HG03565 (cell line): Measurements from ENCODE around the gene NPY.
"Not testable (repeated sequence)": the region's sequence is repeated elsewhere in the genome, so short reads cannot be mapped to it uniquely, and the experiment has no call there.

ENCODE experiments used
- ATAC-seq: cut with Tn5 transposase; IDR thresholded peaks from one replicate; pipeline ENCODE4 v1.9.1; 2021; ENCODE audit warnings: mild to moderate bottlenecking, moderate library complexity; ENCODE audit not compliant: unreplicated experiment

NPY gene

DNA sequence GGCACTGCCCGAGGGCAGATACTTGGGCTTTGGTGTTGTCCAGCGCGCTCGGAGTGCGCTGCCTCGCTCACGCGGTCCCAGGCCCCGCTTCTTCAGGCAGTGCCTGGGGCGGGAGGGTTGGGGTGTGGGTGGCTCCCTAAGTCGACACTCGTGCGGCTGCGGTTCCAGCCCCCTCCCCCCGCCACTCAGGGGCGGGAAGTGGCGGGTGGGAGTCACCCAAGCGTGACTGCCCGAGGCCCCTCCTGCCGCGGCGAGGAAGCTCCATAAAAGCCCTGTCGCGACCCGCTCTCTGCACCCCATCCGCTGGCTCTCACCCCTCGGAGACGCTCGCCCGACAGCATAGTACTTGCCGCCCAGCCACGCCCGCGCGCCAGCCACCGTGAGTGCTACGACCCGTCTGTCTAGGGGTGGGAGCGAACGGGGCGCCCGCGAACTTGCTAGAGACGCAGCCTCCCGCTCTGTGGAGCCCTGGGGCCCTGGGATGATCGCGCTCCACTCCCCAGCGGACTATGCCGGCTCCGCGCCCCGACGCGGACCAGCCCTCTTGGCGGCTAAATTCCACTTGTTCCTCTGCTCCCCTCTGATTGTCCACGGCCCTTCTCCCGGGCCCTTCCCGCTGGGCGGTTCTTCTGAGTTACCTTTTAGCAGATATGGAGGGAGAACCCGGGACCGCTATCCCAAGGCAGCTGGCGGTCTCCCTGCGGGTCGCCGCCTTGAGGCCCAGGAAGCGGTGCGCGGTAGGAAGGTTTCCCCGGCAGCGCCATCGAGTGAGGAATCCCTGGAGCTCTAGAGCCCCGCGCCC, at the start of gene NPY:
Gene NPY (plus strand): TSS at position 294 of the 802 bp plus-strand sequence. CDS start 1,051 bp downstream, outside the sequence.
- ATAC-seq = no peak

GRCh38 chr7:24239260-24239659, 44.7 kb upstream of the NPY start:
- ATAC-seq = no peak

- ATAC-seq = no peak
These were observed 42.8 kb upstream of the NPY start for GRCh38 chr7:24241206-24241605.

DNA sequence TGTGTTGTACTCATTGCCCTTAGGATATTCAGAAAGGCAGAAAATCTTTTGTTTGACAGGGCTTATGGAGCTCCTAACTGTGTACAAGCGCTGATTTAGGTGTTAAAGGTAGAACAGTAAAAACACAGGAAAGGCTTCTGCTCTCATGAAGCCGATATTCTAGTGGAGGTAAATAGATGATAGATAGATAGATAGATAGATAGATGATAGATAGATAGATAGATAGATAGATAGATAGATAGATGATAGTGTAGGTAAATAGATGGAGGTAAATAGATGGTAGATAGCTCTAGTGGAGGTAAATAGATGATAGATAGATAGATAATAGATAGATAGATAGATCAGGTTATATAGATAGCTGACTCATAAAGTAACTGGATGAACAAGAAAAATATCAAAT, 39.4 kb upstream of the NPY start:
- ATAC-seq = no peak

DNA sequence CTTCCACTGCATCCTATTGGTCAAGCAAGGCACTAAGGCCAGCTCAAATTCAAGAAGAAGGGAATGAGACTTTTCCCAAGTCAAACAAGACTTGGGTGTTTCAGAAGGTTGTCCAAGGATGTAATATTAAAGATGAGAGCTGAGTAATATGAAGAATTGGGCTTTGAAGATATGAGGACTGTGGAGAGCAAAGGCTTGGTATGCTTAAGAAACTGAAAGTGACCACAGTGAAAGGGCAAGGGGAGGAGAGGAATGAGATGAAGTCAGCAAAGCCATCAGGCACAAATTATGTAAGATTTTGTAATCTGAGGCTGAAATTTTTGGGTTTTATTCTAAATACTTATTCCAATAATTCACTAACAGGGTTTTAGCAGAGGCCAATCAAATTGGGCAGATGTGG, 38.6 kb upstream of the NPY start:
- peak; percentile 84 for ATAC-seq

- no peak for ATAC-seq
These were observed 34.7 kb upstream of the NPY start for GRCh38 chr7:24249266-24249665.

DNA sequence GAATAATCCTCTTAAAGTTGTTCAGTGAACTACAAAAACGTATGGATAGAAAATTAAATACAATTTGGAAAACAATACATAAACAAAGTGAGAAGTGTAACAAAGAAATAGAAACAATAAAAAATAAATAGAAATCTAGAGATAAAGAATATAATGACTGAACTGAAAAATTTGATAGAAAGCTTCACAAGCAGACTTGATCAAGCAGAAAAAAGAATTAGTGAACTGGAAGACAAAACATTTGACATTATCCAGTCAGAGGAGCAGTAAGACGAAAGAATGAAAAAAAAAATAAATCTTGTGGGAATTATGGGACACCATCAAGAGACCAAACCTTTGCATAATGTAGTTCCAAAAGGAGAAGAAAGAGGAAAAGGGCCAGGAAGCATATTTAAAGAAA, 32.4 kb upstream of the NPY start:
- ATAC-seq = no peak

- no peak for ATAC-seq
These were observed 28.9 kb upstream of the NPY start for GRCh38 chr7:24255139-24255538.

GRCh38 chr7:24258324-24258723, 25.7 kb upstream of the NPY start:
- ATAC-seq = not testable (repeated sequence)

DNA sequence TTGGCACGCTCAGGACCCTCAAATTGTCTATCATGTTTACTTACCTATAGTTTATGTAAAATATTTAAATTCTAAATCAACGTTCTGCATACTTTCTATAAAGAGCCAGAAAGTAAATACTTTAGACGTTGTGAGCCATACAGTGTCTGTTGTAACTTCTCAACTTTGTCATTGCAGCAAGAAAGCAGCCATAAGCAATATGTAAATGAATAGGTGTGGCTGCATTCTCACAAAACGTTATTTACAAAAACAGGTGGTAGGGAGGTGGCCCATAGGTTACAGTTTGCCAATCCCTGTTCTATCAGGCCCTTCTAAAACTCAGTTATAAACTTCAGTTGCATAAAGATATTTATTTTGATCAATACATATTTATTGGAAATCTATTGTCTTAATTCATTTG, 12.1 kb upstream of the NPY start:
- no peak for ATAC-seq

- no peak for ATAC-seq
These were observed 4.5 kb upstream of the NPY start for GRCh38 chr7:24279512-24279911.

GRCh38 chr7:24283554-24283896, 465 bp upstream of the NPY start:
- ATAC-seq = no peak

GRCh38 chr7:24284699-24285506, 913 bp downstream of the NPY start:
- ATAC-seq = no peak

- ATAC-seq = peak; percentile 99
These were observed 6.1 kb downstream of the NPY start for GRCh38 chr7:24290004-24290641.

DNA sequence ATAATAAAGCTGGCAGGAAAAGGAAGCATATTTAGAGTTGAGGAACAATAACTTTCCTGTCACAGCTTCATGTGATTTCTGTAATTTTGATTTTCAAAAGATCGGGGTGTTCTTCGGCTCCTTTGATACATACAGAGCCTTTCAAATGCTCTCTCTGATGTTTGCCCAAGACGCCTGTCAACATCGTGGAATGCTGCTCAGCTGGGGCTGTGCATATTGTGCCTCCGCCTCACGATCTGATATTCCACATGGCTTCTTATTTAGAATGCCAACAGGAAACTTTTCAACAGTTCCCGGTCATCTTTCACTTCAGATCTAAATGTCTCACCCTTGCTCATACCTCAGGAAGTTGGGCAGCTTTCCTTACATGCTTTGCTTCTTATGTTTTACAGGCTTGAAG, 7.3 kb downstream of the NPY start:
- ATAC-seq = no peak

DNA sequence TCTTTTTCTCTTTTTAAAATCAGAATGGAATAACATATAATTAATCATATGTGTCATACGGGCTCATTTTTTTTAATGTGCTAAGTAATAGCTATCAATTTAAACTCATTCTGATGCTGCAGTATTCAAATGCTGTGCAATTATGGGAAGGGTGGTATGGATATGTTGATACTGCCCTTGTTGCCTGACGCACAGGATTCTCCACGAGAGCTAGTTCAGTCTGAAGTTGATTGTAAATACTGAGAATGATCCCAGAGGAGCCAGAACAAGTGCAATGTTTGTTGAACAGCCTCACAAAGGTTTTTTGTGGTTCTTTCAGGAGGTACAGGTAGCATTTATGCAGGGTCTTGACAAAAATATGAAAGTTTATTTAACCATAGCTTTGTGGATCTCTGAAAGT, 13.4 kb downstream of the NPY start:
- no peak for ATAC-seq

GRCh38 chr7:24298696-24299095, 14.7 kb downstream of the NPY start:
- ATAC-seq = no peak

GRCh38 chr7:24299192-24299591, 15.2 kb downstream of the NPY start:
- no peak for ATAC-seq

DNA sequence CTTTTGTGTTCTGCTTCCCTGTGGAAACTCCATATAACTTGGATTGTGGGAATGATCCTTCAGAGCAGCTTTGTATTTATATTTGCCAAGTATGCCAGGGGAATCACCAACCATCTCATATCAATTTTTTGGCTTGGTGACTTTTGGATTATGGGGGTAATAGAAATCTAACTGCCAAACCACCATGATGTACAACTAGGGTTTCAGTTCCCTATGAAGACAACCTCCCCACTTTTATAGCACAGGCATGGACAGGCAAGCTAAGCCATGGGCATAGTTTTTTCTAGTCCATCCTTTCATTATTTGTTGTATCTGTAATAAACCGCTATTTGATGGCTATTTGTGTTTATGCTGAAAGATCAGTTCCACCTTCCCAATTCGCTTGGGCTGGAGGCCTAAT, 17.7 kb downstream of the NPY start:
- no peak for ATAC-seq

- no peak for ATAC-seq
These were observed 20.6 kb downstream of the NPY start for GRCh38 chr7:24304494-24305095.

DNA sequence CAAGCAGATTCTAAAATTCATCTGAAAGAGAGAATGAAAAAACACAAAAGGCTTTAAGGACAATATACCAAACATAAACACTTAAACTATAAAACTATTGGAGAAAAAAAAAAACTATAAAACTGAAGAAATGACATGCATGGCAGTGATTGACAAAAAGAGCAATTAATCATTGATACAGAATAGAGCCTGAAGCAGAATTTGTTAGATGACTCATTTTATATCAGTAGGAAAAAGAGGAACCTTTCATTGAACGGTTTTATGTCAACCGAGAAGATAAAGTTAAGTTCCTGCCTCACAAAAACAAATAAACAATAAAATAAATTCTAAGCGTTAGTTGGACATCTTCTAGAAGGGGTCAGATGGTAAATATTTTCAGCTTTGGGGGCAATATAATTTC, 23.3 kb downstream of the NPY start:
- ATAC-seq = no peak
